ENCODE data around the gene RAB17. TPM values are rescaled to one million over a fixed set of nuclear protein-coding genes. Genes with fewer than 3 reads are reported as not detected.

Gene RAB17
- total and polyA plus RNA-seq, 2 of the 4 experiments (the other 2 are of a cell fraction), result 0.41 TPM; not detected in 1

DNA sequence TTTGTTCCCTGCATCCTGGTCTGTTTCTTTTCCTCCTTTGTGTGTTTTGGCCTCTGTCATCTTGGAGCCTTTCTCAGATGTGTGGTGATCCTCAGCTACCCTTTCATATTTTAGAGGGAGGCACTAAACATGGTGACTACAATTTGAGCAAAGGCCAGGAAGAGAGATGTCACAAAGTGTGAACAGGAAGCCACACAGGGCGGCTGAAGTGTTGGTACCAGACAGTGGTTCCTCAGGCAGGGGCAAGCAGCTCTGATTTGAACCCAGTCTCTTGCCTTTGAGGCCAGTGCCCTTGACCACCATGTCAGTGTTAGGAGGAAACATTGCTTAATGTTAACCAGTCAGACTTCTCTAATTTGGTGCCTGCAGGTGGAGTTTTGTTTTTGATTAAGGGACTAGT is 46.0 kb upstream of the RAB17 start:
- Histone ChIP-seq H3K23ac (ENCODE audit: low read depth, low read length) (no peak overlapping the region), H4K91ac (ENCODE audit: insufficient read depth, low read depth, low read length) (no peak overlapping the region), H3K14ac (replicated peaks; ENCODE audit: low read depth, low read length) (no peak overlapping the region), H4K20me1 (ENCODE audit: insufficient read depth, low read length) (peaks cover 37% of the 10 kb centered on the region), H4K5ac (ENCODE audit: low read depth, low read length) (no peak overlapping the region), H3K4me3 (ENCODE audit: insufficient read depth, low read depth, low read length) (no peak overlapping the region), H2BK20ac (ENCODE audit: low read depth, low read length) (no peak overlapping the region), H3K27ac (ENCODE audit: insufficient read depth, low read length) (no peak overlapping the region), H4K8ac (ENCODE audit: low read depth in 2 of 2, low read length in 2 of 2) (no peak overlapping the region), H3K4me2 (ENCODE audit: low read depth, low read length) (no peak overlapping the region), H2AK9ac (replicated peaks; ENCODE audit: low read depth, low read length, poor library complexity) (no peak overlapping the region), H2AK5ac (ENCODE audit: low read depth, low read length) (no peak overlapping the region), H3K9me3 (ENCODE audit: control insufficient read depth, insufficient read depth, low read length) (0 out of 2 replicates have a peak, but pooled peaks cover 2% of the 10 kb centered on the region), H3K4me1 (ENCODE audit: control insufficient read depth, insufficient read depth, low read length) (no peaks in the 10 kb centered on the region; the same call in 1 of the 2 replicates), H3K56ac (ENCODE audit: extremely low read depth, insufficient read depth, low read length) (no peak overlapping the region), H2BK5ac (ENCODE audit: low read depth, low read length, poor library complexity, severe bottlenecking) (no peak overlapping the region), H3K36me3 (ENCODE audit: control insufficient read depth, insufficient read depth, low read length) (peaks cover 8% of the 10 kb centered on the region; the same call in 1 of the 2 replicates), H3K18ac (ENCODE audit: low read depth, low read length) (no peak overlapping the region), H3K9ac (ENCODE audit: low read depth, low read length) (no peak overlapping the region), H3K27me3 (ENCODE audit: control insufficient read depth, insufficient read depth, low read length) (no peaks in the 10 kb centered on the region), H2BK15ac (ENCODE audit: low read depth, low read length) (no peak overlapping the region), H3K9me1 (ENCODE audit: insufficient read depth, low read length) (peaks cover 8% of the 10 kb centered on the region), H3K4ac (ENCODE audit: low read depth, low read length) (no peak overlapping the region), H3K79me1 (ENCODE audit: low read depth in 1 of 2, low read length in 2 of 2) (peaks cover 43 to 88% of the 10 kb centered on the region in 2 experiments), H2AFZ (replicated peaks; ENCODE audit: low read length, poor library complexity) (no peak overlapping the region), H2BK120ac (ENCODE audit: low read depth, low read length) (no peak overlapping the region)
- intact Hi-C loops (cut with micrococcal nuclease) (no loop called here), in situ Hi-C loops (cut with MboI; ENCODE audit: low sequenced_read_pairs) (no loop called here), dilution Hi-C loops (cut with HindIII; ENCODE audit: low sequenced_read_pairs, unreplicated experiment) (no loop called here)
- no peak for TF ChIP-seq RCOR1 (IDR thresholded peaks at IDR 0.05; ENCODE audit: insufficient replicate concordance, low read length)
- no peak for TF ChIP-seq MAFK (IDR thresholded peaks at IDR 0.05; ENCODE audit: low read depth, low read length)
- TF ChIP-seq CEBPB (IDR thresholded peaks at IDR 0.05; ENCODE audit: low read depth, low read length), result no peak
- no peak for TF ChIP-seq CHD1 (IDR thresholded peaks at IDR 0.05; ENCODE audit: low read depth, low read length)
- TF ChIP-seq FOS (IDR thresholded peaks at IDR 0.05; ENCODE audit: low read depth, low read length), result no peak
- TF ChIP-seq, protein P1, sequence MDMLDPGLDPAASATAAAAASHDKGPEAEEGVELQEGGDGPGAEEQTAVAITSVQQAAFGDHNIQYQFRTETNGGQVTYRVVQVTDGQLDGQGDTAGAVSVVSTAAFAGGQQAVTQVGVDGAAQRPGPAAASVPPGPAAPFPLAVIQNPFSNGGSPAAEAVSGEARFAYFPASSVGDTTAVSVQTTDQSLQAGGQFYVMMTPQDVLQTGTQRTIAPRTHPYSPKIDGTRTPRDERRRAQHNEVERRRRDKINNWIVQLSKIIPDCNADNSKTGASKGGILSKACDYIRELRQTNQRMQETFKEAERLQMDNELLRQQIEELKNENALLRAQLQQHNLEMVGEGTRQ (IDR thresholded peaks at IDR 0.05; ENCODE audit: low read depth, low read length), result no peak
- TF ChIP-seq MXI1 (IDR thresholded peaks at IDR 0.05; ENCODE audit: borderline replicate concordance, low read depth, low read length), result no peak
- no peak for TF ChIP-seq BHLHE40 (IDR thresholded peaks at IDR 0.05; ENCODE audit: low read depth, low read length)
- no peak for TF ChIP-seq POLR2A (IDR thresholded peaks at IDR 0.05; ENCODE audit: low read depth, low read length)
- POLR2A ChIA-PET (ENCODE audit: unreplicated experiment), result no interaction called here
- CTCF ChIA-PET, result no interaction called here
- DNase-seq (no peak), ATAC-seq (ENCODE audit: low read depth) (no peak)
- no TSS peak for BruUV-seq (replicated peaks)
- 100% methylated on average over 1 of the region's 1 CpG; no CpG with 5 or more reads in 1 of the 2 experiments for WGBS, 2 experiments (ENCODE audit: extremely low coverage in 2 of 2, insufficient read length in 1 of 2)

Measured in IMR-90 (cell line).